ENCODE results near the gene PTGES3. TPM values are rescaled to one million over a fixed set of nuclear protein-coding genes. Genes with fewer than 3 reads are reported as not detected.
A peak's percentile ranks its signal among the peaks of the same experiment; 100 is the strongest.

PTGES3 gene
- total and polyA plus RNA-seq, 2 of the 8 experiments (the other 6 are each of a cell fraction or from before 2014, with no cell fraction given): 111 to 464 TPM

DNA sequence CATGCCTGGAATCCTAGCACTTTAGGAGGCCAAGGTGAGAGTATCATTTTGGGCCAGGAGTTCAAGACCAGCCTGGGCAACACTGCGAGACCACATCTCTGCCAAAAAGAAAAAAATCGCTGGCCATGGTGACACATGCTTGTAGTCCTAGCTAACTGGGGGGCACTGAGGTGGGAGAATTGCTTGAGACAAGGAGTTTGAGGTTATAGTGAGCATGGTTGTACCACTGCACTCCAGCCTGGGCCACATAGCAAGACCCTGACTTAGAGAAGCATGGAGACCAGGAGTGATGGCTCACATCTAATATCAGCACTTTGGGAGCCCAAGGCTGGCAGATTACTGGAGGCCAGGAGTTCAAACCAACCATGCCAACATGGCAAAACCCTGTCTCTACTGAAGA, 9.2 kb downstream of the PTGES3 start:
- Histone ChIP-seq H2BK20ac (ENCODE audit: low read length) (no peak overlapping the region), H3K4me1 (replicated peaks in 1 of 4; ENCODE audit: control insufficient read depth in 3 of 4, insufficient read depth in 4 of 4, low read length in 3 of 4) (peaks cover 0 to 3% (median 0%) of the 10 kb centered on the region in 4 experiments; a peak in 3 of 7 replicates), H3K4me3 (ENCODE audit: extremely low read depth in 1 of 4, insufficient read depth in 2 of 4, low read depth in 3 of 4, low read length in 4 of 4) (no peak overlapping the region), H3K9ac (replicated peaks in 1 of 4; ENCODE audit: extremely low read depth in 1 of 4, low read depth in 3 of 4, low read length in 3 of 4) (no peak overlapping the region), H3K23me2 (ENCODE audit: low read depth, low read length) (no peaks in the 10 kb centered on the region), H2BK5ac (ENCODE audit: low read depth, low read length) (no peak overlapping the region), H2BK120ac (replicated peaks; ENCODE audit: low read depth, low read length) (no peak overlapping the region), H2AFZ (ENCODE audit: low read length) (no peak overlapping the region), H3K56ac (replicated peaks; ENCODE audit: insufficient read length, low read depth, low read length) (no peak overlapping the region), H3K9me3 (ENCODE audit: insufficient read depth in 2 of 2, low read depth in 1 of 2, low read length in 1 of 2) (no peaks in the 10 kb centered on the region), H3K4me2 (ENCODE audit: insufficient read depth in 1 of 2, low read depth in 2 of 2, low read length in 2 of 2) (no peak overlapping the region), H2BK15ac (ENCODE audit: low read length) (no peak overlapping the region), H3K18ac (ENCODE audit: extremely low read depth, low read length) (no peak overlapping the region), H4K5ac (ENCODE audit: insufficient read length, low read depth, low read length) (no peak overlapping the region), H3K36me3 (ENCODE audit: control insufficient read depth in 2 of 4, insufficient read depth in 4 of 4, low read length in 3 of 4) (peaks cover 0 to 26% (median 2%) of the 10 kb centered on the region in 4 experiments; a peak in 3 of 8 replicates), H4K20me1 (replicated peaks in 1 of 2; ENCODE audit: control insufficient read depth in 1 of 2, insufficient read depth in 2 of 2, low read length in 2 of 2) (peaks cover 28 to 32% of the 10 kb centered on the region in 2 experiments), H3K14ac (ENCODE audit: insufficient read length) (no peak overlapping the region), H2BK12ac (ENCODE audit: low read depth, low read length) (no peak overlapping the region), H3K23ac (ENCODE audit: insufficient read length) (no peak overlapping the region), H3K4ac (replicated peaks; ENCODE audit: insufficient read length, low read depth, low read length) (no peak overlapping the region), H4K8ac (ENCODE audit: extremely low read depth, insufficient read depth, low read length) (no peak overlapping the region), H3K27me3 (replicated peaks in 1 of 4; ENCODE audit: control insufficient read depth in 3 of 4, extremely low read depth in 1 of 4, insufficient read depth in 3 of 4, low read length in 3 of 4) (no peaks in the 10 kb centered on the region), H4K91ac (replicated peaks; ENCODE audit: insufficient read length, low read length) (no peak overlapping the region), H3K79me1 (ENCODE audit: low read depth, low read length) (peaks cover 3% of the 10 kb centered on the region; the same call in 1 of the 2 replicates), H3K27ac (ENCODE audit: low read depth, low read length) (no peak overlapping the region), H3K79me2 (ENCODE audit: control insufficient read depth in 1 of 2, insufficient read depth in 2 of 2, low read length in 2 of 2) (peaks cover 71 to 98% of the 10 kb centered on the region in 2 experiments), H2AK5ac (ENCODE audit: low read depth, low read length) (no peak overlapping the region)
- 88% methylated on average over 2 of the region's 2 CpGs; no CpG with 5 or more reads in 1 of the 2 experiments for WGBS, 2 experiments (ENCODE audit: extremely low coverage in 1 of 2, insufficient coverage in 1 of 2, insufficient read length in 1 of 2, insufficient replicate concordance in 2 of 2, low coverage in 1 of 2, low lambda C conversion rate in 2 of 2, missing lambda C conversion rate in 1 of 2)
- TF ChIP-seq GABPA (IDR thresholded peaks at IDR 0.05; ENCODE audit: borderline replicate concordance, insufficient read depth, low read length): no peak
- peak; percentile 65; the same call in 1 of the 2 replicates for TF ChIP-seq POLR2AphosphoS5 (IDR thresholded peaks at IDR 0.05; ENCODE audit: low read depth, low read length)
- peak in 1 of 2 experiments; percentile 49; a peak in 2 of 3 replicates for TF ChIP-seq POLR2A (IDR thresholded peaks at IDR 0.05; ENCODE audit: control extremely low read depth in 1 of 2, low read depth in 2 of 2, low read length in 2 of 2)
- DNase-seq (ENCODE audit: low read depth in 1 of 2, low spot score in 2 of 2): no peak
- FAIRE-seq: no peak
- ChIA-PET CTCF (ENCODE audit: partially characterized antibody) (interaction anchor here (1.0 to 1.1 kb wide), 2 partner anchors 49 to 88 kb away, joined by 3 to 4 read pairs; no protein-coding TSS in a partner anchor), POLR2A (ENCODE audit: partially characterized antibody) (interaction anchor here (0.8 to 52.4 kb wide), 10 partner anchors 7 to 408 kb away, joined by 3 to 1406 read pairs (median 4); partner anchors contain the start of genes NACA, PRIM1 and PTGES3)
